ENCODE measurements around the gene TADA2A. TPM values are rescaled to one million over a fixed set of nuclear protein-coding genes. Genes with fewer than 3 reads are reported as not detected.
A peak's percentile ranks its signal among the peaks of the same experiment; 100 is the strongest.
"Not testable (repeated sequence)": the region's sequence is repeated elsewhere in the genome, so short reads cannot be mapped to it uniquely, and the experiment has no call there.

The TADA2A gene
- polyA plus RNA-seq, 1 experiment: 13.6 TPM

GRCh38 chr17:37446027-37446426 lies 39.3 kb downstream of the TADA2A start:
- ChIA-PET CTCF (interaction anchor here (1.5 kb wide), 1 partner anchor 49 kb away, joined by 3 read pairs; no protein-coding TSS in a partner anchor), POLR2A (no interaction called here)
- no peaks in the 10 kb centered on the region for H3K27me3 ChIP-seq (ENCODE audit: control insufficient read depth, insufficient read depth, low read length)
- no peak overlapping the region for H3K4me3 ChIP-seq (ENCODE audit: low read depth, low read length)
- no peak for DNase-seq (ENCODE audit: low read depth)
- peaks cover 4% of the 10 kb centered on the region for H3K36me3 ChIP-seq (ENCODE audit: control insufficient read depth, insufficient read depth, low read length)
- no peak for TF ChIP-seq CTCF (IDR thresholded peaks at IDR 0.05; ENCODE audit: insufficient read depth, low read depth, low read length)

GRCh38 chr17:37447641-37448040 lies 41.0 kb downstream of the TADA2A start:
- Histone ChIP-seq H3K36me3 (ENCODE audit: control insufficient read depth, insufficient read depth, low read length) (peaks cover 4% of the 10 kb centered on the region; the same call in 1 of the 2 replicates), H3K4me3 (ENCODE audit: low read depth, low read length) (no peak overlapping the region), H3K27me3 (ENCODE audit: control insufficient read depth, insufficient read depth, low read length) (no peaks in the 10 kb centered on the region)
- DNase-seq (ENCODE audit: low read depth): peak; percentile 17
- CTCF ChIA-PET: interaction anchor here (1.5 kb wide), 1 partner anchor 47 kb away, joined by 3 read pairs; no protein-coding TSS in a partner anchor
- no peak for TF ChIP-seq CTCF (IDR thresholded peaks at IDR 0.05; ENCODE audit: insufficient read depth, low read depth, low read length)
- POLR2A ChIA-PET: no interaction called here

- CTCF ChIA-PET: interaction anchor here (0.8 to 1.3 kb wide), 2 partner anchors 23 to 46 kb away, joined by 3 to 4 read pairs; no protein-coding TSS in a partner anchor
- Histone ChIP-seq H3K36me3 (ENCODE audit: control insufficient read depth, insufficient read depth, low read length) (no peaks in the 10 kb centered on the region; the same call in 1 of the 2 replicates), H3K4me3 (ENCODE audit: low read depth, low read length) (no peak overlapping the region), H3K27me3 (ENCODE audit: control insufficient read depth, insufficient read depth, low read length) (no peaks in the 10 kb centered on the region)
- TF ChIP-seq CTCF (IDR thresholded peaks at IDR 0.05; ENCODE audit: insufficient read depth, low read depth, low read length): no peak
- DNase-seq (ENCODE audit: low read depth): no peak
- POLR2A ChIA-PET: no interaction called here
Observed at GRCh38 chr17:37450112-37450511, 43.4 kb downstream of the TADA2A start.

- DNase-seq (ENCODE audit: low read depth); H3K27me3 ChIP-seq (ENCODE audit: control insufficient read depth, insufficient read depth, low read length); H3K4me3 ChIP-seq (ENCODE audit: low read depth, low read length); POLR2A ChIA-PET; H3K36me3 ChIP-seq (ENCODE audit: control insufficient read depth, insufficient read depth, low read length): not testable (repeated sequence)
- CTCF ChIA-PET: interaction anchor here (0.9 kb wide), 1 partner anchor 35 kb away, joined by 3 read pairs; no protein-coding TSS in a partner anchor
Observed at GRCh38 chr17:37457801-37458200, 51.1 kb downstream of the TADA2A start.

GRCh38 chr17:37458805-37459204 lies 52.1 kb downstream of the TADA2A start:
- Histone ChIP-seq H3K27me3 (ENCODE audit: control insufficient read depth, insufficient read depth, low read length) (no peaks in the 10 kb centered on the region), H3K4me3 (ENCODE audit: low read depth, low read length) (no peak overlapping the region), H3K36me3 (ENCODE audit: control insufficient read depth, insufficient read depth, low read length) (no peaks in the 10 kb centered on the region)
- no peak for DNase-seq (ENCODE audit: low read depth)
- POLR2A ChIA-PET: no interaction called here
- TF ChIP-seq CTCF (IDR thresholded peaks at IDR 0.05; ENCODE audit: insufficient read depth, low read depth, low read length): no peak
- CTCF ChIA-PET: interaction anchor here (0.9 kb wide), 1 partner anchor 36 kb away, joined by 3 read pairs; no protein-coding TSS in a partner anchor

GRCh38 chr17:37461668-37462067 lies 55.0 kb downstream of the TADA2A start:
- Histone ChIP-seq H3K4me3 (ENCODE audit: low read depth, low read length) (no peak overlapping the region), H3K27me3 (ENCODE audit: control insufficient read depth, insufficient read depth, low read length) (no peaks in the 10 kb centered on the region), H3K36me3 (ENCODE audit: control insufficient read depth, insufficient read depth, low read length) (no peaks in the 10 kb centered on the region)
- POLR2A ChIA-PET: no interaction called here
- no peak for TF ChIP-seq CTCF (IDR thresholded peaks at IDR 0.05; ENCODE audit: insufficient read depth, low read depth, low read length)
- CTCF ChIA-PET: no interaction called here
- DNase-seq (ENCODE audit: low read depth): no peak
